Stimulated activated CD8-positive, alpha-beta memory T cell treated with anti-CD3 and anti-CD28 coated beads, Interleukin-15, amount 100 ng/mL, for 24 hours (primary cell): ENCODE results near the gene URGCP.
"Not testable (repeated sequence)": the region's sequence is repeated elsewhere in the genome, so short reads cannot be mapped to it uniquely, and the experiment has no call there.

ENCODE experiments used
- DNase-seq: peaks from one replicate; pipeline ENCODE4 v3.0.0-alpha.2; 2020; ENCODE audit warnings: low read depth

Gene URGCP

GRCh38 chr7:43834463-43835251 lies 71.7 kb downstream of the URGCP start:
- no peak for DNase-seq

DNA sequence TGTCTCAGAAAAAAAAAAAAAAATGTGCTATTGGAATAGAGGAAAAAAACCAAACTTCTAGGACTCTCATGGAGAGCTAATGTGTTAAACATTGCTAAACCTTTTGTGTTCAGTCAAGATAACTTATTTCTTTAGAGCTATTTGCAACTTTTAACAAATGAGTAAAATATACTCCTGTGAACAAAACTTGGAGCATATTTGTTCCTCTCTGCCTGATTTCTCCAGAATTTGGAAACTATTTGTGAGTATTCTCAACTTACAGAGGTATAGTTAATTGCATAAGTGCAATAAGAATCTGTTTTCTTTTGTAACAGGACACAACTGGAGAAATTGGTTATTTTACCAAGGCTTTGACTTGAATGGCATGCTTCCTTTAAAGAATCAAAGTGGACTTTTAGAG lies 75.5 kb downstream of the URGCP start:
- not testable (repeated sequence) for DNase-seq
